Activated gamma-delta T cell treated with Interleukin-2 at 50 U/mL for 16 hours (primary cell): Measurements from ENCODE around the gene EHF.
"Not testable (repeated sequence)": the region's sequence is repeated elsewhere in the genome, so short reads cannot be mapped to it uniquely, and the experiment has no call there.

Experiments used
- DNase-seq: peaks from one replicate; pipeline ENCODE4 v3.0.0-alpha.2; 2020

EHF gene

GRCh38 chr11:34620820-34621792 lies at the start of gene EHF:
TSS of gene EHF (plus strand) at chr11:34621093. CDS start at chr11:34642631, 21,538 bp downstream.
- no peak for DNase-seq

- DNase-seq: no peak
These were observed 47.4 kb upstream of the EHF start for GRCh38 chr11:34573537-34573936.

- DNase-seq: no peak
These were observed 45.6 kb upstream of the EHF start for GRCh38 chr11:34575261-34575660.

- DNase-seq: no peak
These were observed 45.2 kb upstream of the EHF start for GRCh38 chr11:34575671-34576070.

- no peak for DNase-seq
These were observed 44.6 kb upstream of the EHF start for GRCh38 chr11:34576331-34576730.

- DNase-seq: no peak
These were observed 37.1 kb upstream of the EHF start for GRCh38 chr11:34583818-34584217.

GRCh38 chr11:34585304-34585734 lies 35.6 kb upstream of the EHF start:
- no peak for DNase-seq

- DNase-seq: no peak
These were observed 35.0 kb upstream of the EHF start for GRCh38 chr11:34585735-34586487.

GRCh38 chr11:34586488-34587281 lies 34.2 kb upstream of the EHF start:
- DNase-seq: no peak

- DNase-seq: no peak
These were observed 33.6 kb upstream of the EHF start for GRCh38 chr11:34587282-34587677.

GRCh38 chr11:34588023-34588422 lies 32.9 kb upstream of the EHF start:
- no peak for DNase-seq

- no peak for DNase-seq
These were observed 32.2 kb upstream of the EHF start for GRCh38 chr11:34588701-34589100.

GRCh38 chr11:34589177-34589576 lies 31.7 kb upstream of the EHF start:
- not testable (repeated sequence) for DNase-seq

GRCh38 chr11:34593085-34593484 lies 27.8 kb upstream of the EHF start:
- DNase-seq: no peak

- DNase-seq: no peak
These were observed 26.3 kb upstream of the EHF start for GRCh38 chr11:34594603-34595002.

GRCh38 chr11:34595391-34595790 lies 25.5 kb upstream of the EHF start:
- no peak for DNase-seq

- DNase-seq: no peak
These were observed 24.8 kb upstream of the EHF start for GRCh38 chr11:34595960-34596644.

GRCh38 chr11:34599406-34599945 lies 21.4 kb upstream of the EHF start:
- DNase-seq: no peak

- DNase-seq: no peak
These were observed 20.4 kb upstream of the EHF start for GRCh38 chr11:34600339-34601084.

- no peak for DNase-seq
These were observed 19.8 kb upstream of the EHF start for GRCh38 chr11:34601085-34601444.

GRCh38 chr11:34601609-34602008 lies 19.3 kb upstream of the EHF start:
- no peak for DNase-seq
